Upper lobe of left lung (tissue), 6 donors: ENCODE data around the gene FUT8. TPM values are rescaled to one million over a fixed set of nuclear protein-coding genes. Genes with fewer than 3 reads are reported as not detected.
A peak's percentile ranks its signal among the peaks of the same experiment; 100 is the strongest.

Experiments used
- ATAC-seq, 2 donors: fragments of 200-7000 bp; cut with Tn5 transposase; one replicate each; pipeline ENCODE4 v1.9.1; 2022; ENCODE audit warnings: mild to moderate bottlenecking in 2 of 2, moderate library complexity in 2 of 2; ENCODE audit not compliant: low FRiP score in 2 of 2
- DNase-seq, 2 donors: peaks; one replicate each; pipeline ENCODE4 v3.0.0-alpha.2; 2019 to 2020
- H3K27ac ChIP-seq, 4 donors: fragments of 200-600 bp; sonication (generic); one replicate each; pipeline ENCODE4 v1.5.1; 2016 to 2019
- H3K27me3 ChIP-seq, 4 donors: fragments of 200-600 bp; sonication (generic); one replicate each; pipeline ENCODE4 v1.5.1; 2017 to 2019
- H3K36me3 ChIP-seq, 4 donors: fragments of 200-600 bp; sonication (generic); one replicate each; pipeline ENCODE4 v1.5.1; 2016 to 2019
- H3K4me1 ChIP-seq, 4 donors: fragments of 200-600 bp; sonication (generic); one replicate each; pipeline ENCODE4 v1.5.1; 2018 to 2019
- H3K4me3 ChIP-seq, 4 donors: fragments of 200-600 bp; sonication (generic); one replicate each; pipeline ENCODE4 v1.5.1; 2017 to 2019; ENCODE audit warnings: mild to moderate bottlenecking in 2 of 4, moderate library complexity in 1 of 4
- H3K9me3 ChIP-seq, 4 donors: fragments of 200-600 bp; sonication (generic); one replicate each; pipeline ENCODE4 v1.5.1; 2018 to 2019
- EP300 ChIP-seq, 4 donors: sonication (generic); formaldehyde crosslinking; IDR thresholded peaks; one replicate each; pipeline ENCODE4 v1.5.1; 2017; ENCODE audit warnings: antibody characterized with exemption in 4 of 4, control low read depth in 2 of 4
- POLR2A ChIP-seq, 4 donors: fragments of 450-650 bp; IDR thresholded peaks; one replicate each; pipeline ENCODE4 v1.5.1; 2016 to 2017; ENCODE audit warnings: antibody characterized with exemption in 4 of 4, mild to moderate bottlenecking in 2 of 4
- POLR2AphosphoS5 ChIP-seq, 2 donors: sonication (generic); formaldehyde crosslinking; IDR thresholded peaks; one replicate each; pipeline ENCODE4 v1.5.1; 2017; ENCODE audit warnings: antibody characterized with exemption in 2 of 2
- WGBS, 2 donors: methylation state at CpG; one replicate each; pipeline ENCODE4 v1.1.5; 2017 to 2018; 5-methylcytosine and 5-hydroxymethylcytosine counted together
- total RNA-seq, 6 donors: library from RNA; depleted of rRNA in 4 of 6; stranded (reverse); fragments of >200 nt in 4 of 6; gene quantifications; one replicate each; pipeline versions ENCODE4 v1.1.0 to v1.2.1, GENCODE V29; 2016 to 2021
- TF ChIP-seq, protein P1 (sequence below), 6 experiments: fragments of 450-650 bp in 4 of 6; fragments of 200-600 bp in 2 of 6; sonication (generic) in 2 of 6; IDR thresholded peaks; one replicate each; pipeline ENCODE4 v1.5.1; 2016 to 2019; ENCODE audit warnings: antibody characterized with exemption in 6 of 6
- donor health status: DM: no; HTN: no; CAD: no; lungs with moderate emphysema.
- donor health status: DM: no; HTN: yes; CAD: no; lungs with severe emphysema.

Gene FUT8
- total RNA-seq, 6 donors from 2014 or later = 17.3 to 38.8 (median 29.1) TPM

DNA sequence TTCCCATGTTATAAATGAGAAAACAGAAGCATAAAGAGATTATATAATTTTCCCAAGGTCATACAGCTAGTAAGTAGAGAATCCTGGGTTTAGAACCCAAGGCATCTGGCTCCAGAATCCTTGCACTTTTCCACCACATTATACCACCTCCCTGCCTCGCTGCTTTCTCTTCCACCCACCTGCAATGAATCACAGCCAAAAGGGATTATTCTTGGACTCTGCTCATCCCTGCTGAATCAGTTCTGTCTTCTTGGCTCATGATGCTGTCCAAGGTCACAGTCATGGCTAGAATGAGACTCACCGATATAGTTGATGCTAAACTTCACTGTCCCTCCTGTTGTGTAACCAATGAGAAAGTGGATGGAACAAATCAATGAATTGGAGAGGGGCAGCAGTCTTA lies 356.6 kb downstream of the FUT8 start:
- H3K27me3 ChIP-seq = no peaks in the 10 kb centered on the region
- H3K27ac ChIP-seq = no peak overlapping the region
- DNase-seq (no peak), ATAC-seq (no peak)
- H3K4me3 ChIP-seq = no peak overlapping the region
- no peaks in the 10 kb centered on the region for H3K36me3 ChIP-seq
- H3K4me1 ChIP-seq = no peaks in the 10 kb centered on the region
- 84 to 95% methylated on average over 2 of the region's 2 CpGs for WGBS, 2 donors
- H3K9me3 ChIP-seq = no peaks in the 10 kb centered on the region
- no peak for TF ChIP-seq EP300 (IDR thresholded peaks at IDR 0.05)

DNA sequence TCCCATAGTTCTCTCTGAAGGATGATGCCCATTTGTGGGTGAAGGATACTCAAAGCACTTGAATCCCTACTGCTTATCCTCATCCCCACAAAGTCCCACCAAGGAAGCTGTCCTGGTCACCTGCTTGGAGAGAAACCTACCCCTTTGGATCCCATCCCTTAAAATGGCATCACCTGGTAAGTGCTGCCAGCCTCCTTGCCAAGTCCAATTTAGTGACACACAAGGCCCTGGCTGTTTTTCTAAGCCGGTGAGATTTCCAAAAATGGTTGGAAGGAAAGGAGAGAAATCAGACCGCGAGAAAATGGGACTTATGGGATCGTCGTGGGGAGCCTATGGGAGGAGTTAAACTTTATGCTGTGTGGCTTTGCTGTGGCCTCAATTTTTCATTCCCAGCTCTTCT lies 358.2 kb downstream of the FUT8 start:
- ATAC-seq (no peak), DNase-seq (no peak)
- no peak overlapping the region for H3K4me3 ChIP-seq
- no peak overlapping the region for H3K27ac ChIP-seq
- no peaks in the 10 kb centered on the region for H3K36me3 ChIP-seq
- H3K4me1 ChIP-seq = no peaks in the 10 kb centered on the region
- WGBS, 2 donors = 69 to 83% methylated on average over 5 of the region's 5 CpGs
- no peaks in the 10 kb centered on the region for H3K9me3 ChIP-seq
- no peaks in the 10 kb centered on the region for H3K27me3 ChIP-seq
- TF ChIP-seq, protein P1, sequence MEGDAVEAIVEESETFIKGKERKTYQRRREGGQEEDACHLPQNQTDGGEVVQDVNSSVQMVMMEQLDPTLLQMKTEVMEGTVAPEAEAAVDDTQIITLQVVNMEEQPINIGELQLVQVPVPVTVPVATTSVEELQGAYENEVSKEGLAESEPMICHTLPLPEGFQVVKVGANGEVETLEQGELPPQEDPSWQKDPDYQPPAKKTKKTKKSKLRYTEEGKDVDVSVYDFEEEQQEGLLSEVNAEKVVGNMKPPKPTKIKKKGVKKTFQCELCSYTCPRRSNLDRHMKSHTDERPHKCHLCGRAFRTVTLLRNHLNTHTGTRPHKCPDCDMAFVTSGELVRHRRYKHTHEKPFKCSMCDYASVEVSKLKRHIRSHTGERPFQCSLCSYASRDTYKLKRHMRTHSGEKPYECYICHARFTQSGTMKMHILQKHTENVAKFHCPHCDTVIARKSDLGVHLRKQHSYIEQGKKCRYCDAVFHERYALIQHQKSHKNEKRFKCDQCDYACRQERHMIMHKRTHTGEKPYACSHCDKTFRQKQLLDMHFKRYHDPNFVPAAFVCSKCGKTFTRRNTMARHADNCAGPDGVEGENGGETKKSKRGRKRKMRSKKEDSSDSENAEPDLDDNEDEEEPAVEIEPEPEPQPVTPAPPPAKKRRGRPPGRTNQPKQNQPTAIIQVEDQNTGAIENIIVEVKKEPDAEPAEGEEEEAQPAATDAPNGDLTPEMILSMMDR (IDR thresholded peaks at IDR 0.05) = no peak
- TF ChIP-seq POLR2AphosphoS5 (IDR thresholded peaks at IDR 0.05) = no peak
- TF ChIP-seq POLR2A (IDR thresholded peaks at IDR 0.05) = no peak
- no peak for TF ChIP-seq EP300 (IDR thresholded peaks at IDR 0.05)

DNA sequence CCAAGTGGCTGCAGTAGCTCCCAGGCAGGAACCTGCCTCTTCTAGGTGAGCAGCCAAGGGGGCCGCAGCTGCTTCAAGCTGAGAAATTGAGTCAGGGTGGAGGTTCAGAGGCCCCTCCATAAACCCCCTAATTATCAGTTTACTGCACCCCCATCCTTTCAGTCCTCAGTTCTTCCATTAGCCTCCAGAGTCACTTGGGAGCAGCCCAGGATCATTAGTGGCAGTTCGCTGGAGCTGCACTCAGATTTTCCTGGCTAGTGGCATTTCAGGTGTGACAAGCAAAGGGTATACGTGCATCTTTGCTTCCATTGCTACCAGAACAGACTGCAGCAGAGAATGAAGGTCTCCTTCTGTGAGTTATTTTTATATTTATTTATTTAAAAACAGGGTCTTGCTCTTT lies 358.7 kb downstream of the FUT8 start:
- Histone ChIP-seq H3K4me3 (no peak overlapping the region), H3K4me1 (no peaks in the 10 kb centered on the region), H3K36me3 (no peaks in the 10 kb centered on the region), H3K9me3 (no peaks in the 10 kb centered on the region), H3K27me3 (no peaks in the 10 kb centered on the region), H3K27ac (no peak overlapping the region)
- ATAC-seq (no peak), DNase-seq (no peak)
- WGBS, 2 donors = 98 to 100% methylated on average over 3 of the region's 3 CpGs
- TF ChIP-seq POLR2AphosphoS5 (IDR thresholded peaks at IDR 0.05) (no peak), POLR2A (IDR thresholded peaks at IDR 0.05) (no peak), EP300 (IDR thresholded peaks at IDR 0.05) (no peak)
- TF ChIP-seq, protein P1 (IDR thresholded peaks at IDR 0.05) = no peak

DNA sequence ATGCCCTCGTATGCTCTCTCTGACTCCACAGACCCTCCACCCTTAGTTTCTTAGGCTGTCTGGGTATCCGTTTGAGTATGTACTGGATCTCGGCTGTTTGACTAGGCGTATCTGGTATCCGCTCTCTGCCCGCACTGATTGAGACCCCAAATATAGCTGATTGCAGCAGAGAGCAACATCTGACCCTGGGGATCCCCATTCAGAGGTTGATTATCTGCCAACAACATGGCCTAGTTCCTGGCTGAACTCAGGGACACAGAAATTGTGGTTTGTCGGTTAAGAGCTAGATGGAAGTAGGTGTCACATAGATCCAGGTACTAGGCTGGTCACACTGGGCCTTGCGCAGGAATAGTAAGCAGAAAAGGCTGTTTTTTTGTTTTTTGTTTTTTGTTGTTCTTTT lies 359.9 kb downstream of the FUT8 start:
- Histone ChIP-seq H3K36me3 (no peaks in the 10 kb centered on the region), H3K27me3 (no peaks in the 10 kb centered on the region), H3K27ac (no peak overlapping the region), H3K9me3 (no peaks in the 10 kb centered on the region), H3K4me1 (no peaks in the 10 kb centered on the region), H3K4me3 (no peak overlapping the region)
- 74 to 77% methylated on average over 8 of the region's 8 CpGs for WGBS, 2 donors
- TF ChIP-seq POLR2A (IDR thresholded peaks at IDR 0.05) = no peak
- ATAC-seq (no peak), DNase-seq (no peak)

DNA sequence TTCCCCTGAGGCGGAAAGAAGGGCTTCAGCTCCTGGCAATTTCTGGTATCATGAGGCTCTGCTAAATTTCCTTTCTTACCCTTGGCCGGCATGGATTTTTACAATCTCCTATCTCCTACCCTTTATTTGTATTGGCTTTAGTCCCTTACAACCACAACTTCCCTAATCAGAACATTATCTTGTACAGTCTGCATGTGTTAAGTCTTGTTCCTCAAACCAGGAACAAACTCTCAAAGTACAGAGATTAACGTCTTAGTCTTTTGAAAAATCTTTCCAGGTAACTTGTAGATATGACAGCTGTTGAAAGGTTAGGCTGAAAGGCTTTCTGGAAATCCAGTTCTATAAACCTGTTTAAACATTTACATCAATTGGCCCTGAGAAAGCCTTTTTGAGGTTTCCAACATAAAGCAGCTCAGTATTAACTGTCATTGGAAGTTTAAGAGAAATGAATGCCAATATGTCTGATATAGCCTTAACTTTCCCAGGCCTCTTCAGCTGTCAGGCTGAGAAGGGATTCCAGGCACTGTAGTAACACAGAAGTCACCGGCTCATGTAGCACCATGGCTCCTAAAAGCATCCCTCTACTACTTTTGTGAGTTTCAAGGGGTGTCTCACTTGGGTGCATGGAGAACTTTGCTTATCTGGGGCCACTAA lies 360.5 kb downstream of the FUT8 start:
- Histone ChIP-seq H3K27ac (no peak overlapping the region), H3K4me1 (no peaks in the 10 kb centered on the region), H3K4me3 (no peak overlapping the region), H3K9me3 (no peaks in the 10 kb centered on the region), H3K36me3 (no peaks in the 10 kb centered on the region), H3K27me3 (no peaks in the 10 kb centered on the region)
- ATAC-seq (peak in 1 of 2 donors; percentile 44), DNase-seq (no peak)
- WGBS, 2 donors = 52 to 58% methylated on average over 4 of the region's 4 CpGs
- TF ChIP-seq, protein P1 (IDR thresholded peaks at IDR 0.05) = no peak
- TF ChIP-seq EP300 (IDR thresholded peaks at IDR 0.05) (no peak), POLR2AphosphoS5 (IDR thresholded peaks at IDR 0.05) (no peak), POLR2A (IDR thresholded peaks at IDR 0.05) (no peak)

DNA sequence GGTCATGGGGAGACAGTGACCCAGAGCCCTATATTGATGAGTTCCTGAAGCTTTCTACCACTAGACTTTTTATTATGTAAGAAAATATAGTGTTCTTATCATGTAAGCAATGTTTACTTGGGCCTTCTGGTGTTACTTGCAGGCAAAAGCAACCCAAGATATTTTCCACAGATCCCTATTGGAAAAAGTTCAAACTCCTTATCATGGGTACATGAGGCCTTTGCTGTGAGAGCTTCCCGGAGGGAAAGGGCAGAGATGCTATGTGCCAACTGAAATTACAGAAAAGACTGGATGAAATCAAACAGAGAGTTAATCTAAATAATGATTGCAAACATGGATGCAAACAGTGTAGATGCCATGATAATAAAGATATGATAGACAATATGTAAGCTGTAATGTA lies 361.5 kb downstream of the FUT8 start:
- WGBS, 2 donors = 69 to 83% methylated on average over 1 of the region's 1 CpG
- no peak for ATAC-seq
- H3K36me3 ChIP-seq = no peaks in the 10 kb centered on the region

More for the DNA sequence above, 361.5 kb downstream of the FUT8 start:
- TF ChIP-seq EP300 (IDR thresholded peaks at IDR 0.05) = no peak
- TF ChIP-seq POLR2A (IDR thresholded peaks at IDR 0.05) = no peak
- TF ChIP-seq, protein P1 (IDR thresholded peaks at IDR 0.05) = no peak
- TF ChIP-seq POLR2AphosphoS5 (IDR thresholded peaks at IDR 0.05) = no peak
- Histone ChIP-seq H3K4me1 (no peaks in the 10 kb centered on the region), H3K4me3 (no peak overlapping the region), H3K27ac (no peak overlapping the region), H3K9me3 (no peaks in the 10 kb centered on the region), H3K27me3 (no peaks in the 10 kb centered on the region)
- no peak for DNase-seq
